HG03575 (cell line): ENCODE results near the gene HRH2.
"Not testable (repeated sequence)": the region's sequence is repeated elsewhere in the genome, so short reads cannot be mapped to it uniquely, and the experiment has no call there.

Source experiments
- ATAC-seq: cut with Tn5 transposase; IDR thresholded peaks from one replicate; pipeline ENCODE4 v1.9.1; 2021; ENCODE audit not compliant: unreplicated experiment, insufficient number of reproducible peaks, low FRiP score; ENCODE audit errors: extremely low read depth

Gene HRH2

DNA sequence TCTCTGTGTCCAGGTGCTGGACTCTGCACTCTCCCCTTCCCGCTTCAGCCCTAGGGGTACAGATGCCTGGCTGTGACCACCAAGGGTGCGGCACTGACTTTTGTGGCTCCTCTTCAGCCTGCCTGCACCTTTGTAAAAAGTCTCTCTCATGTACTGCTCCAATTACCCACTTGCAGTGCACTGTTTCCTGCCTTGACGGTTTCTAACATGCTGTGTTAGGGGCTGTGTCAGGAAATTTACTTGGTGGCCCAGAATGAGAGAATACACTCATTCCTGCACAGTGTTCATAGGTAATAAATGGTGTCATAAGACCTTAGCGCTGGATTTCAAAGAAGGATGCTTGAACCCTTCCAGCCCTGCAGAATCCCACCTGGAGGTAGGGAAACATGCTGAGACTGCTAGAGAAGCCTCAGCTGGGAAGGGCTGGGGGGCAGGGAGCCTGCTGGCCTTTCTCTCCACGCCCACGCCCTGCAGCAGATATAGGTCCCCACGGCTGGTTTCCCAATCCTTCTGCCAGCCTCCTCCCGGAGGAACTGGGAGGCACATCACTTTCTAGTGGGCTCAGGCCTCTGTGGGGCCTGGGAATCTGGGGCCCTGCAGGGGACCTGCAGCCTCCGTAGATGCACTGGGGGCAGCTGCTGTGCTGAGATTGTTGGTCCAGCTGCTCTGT, 17.6 kb upstream of the HRH2 start:
- ATAC-seq: no peak

DNA sequence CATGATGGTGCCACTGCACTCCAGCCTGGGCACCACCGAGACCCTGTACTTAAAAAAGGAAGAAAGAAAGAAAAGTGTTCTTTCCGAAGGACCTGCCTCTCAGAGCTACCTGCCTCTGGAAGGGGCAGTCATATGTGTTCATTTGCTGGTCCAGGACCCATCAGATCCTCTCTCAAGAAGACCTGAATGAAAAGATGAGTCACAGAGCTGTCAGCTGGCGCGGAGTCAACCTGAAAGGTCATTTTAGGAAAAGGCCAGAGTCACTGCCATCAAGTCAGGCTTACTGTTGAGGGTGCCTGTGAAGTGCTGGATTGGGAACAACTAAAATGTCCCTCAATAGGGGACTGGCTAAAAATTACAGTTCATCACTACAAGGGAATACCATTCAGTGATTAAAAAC, 14.9 kb upstream of the HRH2 start:
- no peak for ATAC-seq

DNA sequence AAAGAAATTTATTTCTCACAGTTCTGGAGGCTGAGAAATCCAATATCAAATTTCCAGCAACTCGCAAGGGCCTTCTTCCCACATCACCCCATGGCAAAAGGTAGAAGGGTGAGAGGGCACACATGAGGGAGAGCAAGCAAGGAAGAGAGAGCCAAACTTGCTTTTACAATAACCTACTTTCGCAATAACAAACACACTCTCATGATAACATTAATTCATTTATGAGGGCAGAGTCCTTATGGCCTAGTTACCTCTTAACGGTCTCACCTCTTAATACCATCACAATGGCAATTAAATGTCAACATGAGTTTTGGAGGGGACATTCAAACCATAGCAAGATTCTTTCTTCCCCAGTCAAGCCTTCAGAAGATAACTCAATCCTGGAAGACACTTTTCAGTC, 11.6 kb upstream of the HRH2 start:
- ATAC-seq: no peak

DNA sequence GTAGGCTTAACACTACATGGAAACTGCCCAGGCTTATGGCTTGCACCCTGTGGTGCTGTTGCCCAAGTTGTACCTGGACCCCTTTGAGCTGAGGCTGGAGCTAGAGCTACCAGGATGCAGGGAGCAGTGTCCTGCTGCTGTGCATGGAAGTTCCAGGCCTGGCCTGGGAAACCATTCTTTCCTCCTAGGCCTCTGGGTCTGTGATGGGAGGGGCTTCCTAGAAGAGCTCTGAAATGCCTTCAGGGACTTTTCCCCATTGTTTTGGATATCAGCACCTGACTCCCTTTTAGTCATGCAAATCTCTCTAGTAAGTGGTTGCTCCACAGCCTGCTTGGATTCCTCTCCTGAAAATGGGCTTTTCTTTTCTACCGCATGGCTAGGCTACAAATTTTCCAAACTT, 7.9 kb upstream of the HRH2 start:
- ATAC-seq: no peak

DNA sequence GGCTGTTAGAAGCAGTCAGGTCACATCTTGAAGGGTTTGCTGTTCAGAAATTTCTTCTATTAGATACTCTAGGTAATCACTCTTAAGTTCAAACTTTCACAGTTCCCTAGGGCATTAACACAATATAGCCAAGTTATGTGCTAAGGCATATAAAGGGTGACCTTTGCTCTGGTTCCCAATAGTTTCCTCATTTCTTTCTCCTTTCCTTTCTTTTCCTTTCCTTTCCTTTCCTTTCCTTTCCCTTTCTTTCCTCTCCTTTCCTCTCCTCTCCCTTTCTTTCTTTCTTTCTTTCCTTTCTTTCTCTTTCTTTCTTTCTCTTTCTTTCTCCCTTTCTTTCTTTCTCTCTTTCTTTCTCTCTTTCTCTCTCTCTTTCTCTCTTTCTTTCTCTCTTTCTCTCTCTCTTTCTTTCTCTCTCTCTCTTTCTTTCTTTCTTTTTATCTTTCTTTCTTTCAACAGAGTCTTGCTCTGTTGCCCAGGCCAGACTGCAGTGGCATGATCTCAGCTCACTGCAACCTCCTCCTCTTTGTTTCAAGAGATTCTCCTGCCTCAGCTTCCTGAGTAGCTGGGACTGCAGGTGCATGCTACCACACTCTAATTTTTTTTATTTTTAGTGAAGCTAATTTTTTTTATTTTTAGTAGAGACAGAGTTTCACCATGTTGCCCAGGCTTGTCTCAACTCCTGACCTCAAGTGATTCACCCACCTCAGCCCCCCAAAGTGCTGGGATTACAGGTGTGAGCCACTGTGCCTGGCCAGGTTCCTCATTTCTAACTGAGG, 7.3 kb upstream of the HRH2 start:
- not testable (repeated sequence) for ATAC-seq

DNA sequence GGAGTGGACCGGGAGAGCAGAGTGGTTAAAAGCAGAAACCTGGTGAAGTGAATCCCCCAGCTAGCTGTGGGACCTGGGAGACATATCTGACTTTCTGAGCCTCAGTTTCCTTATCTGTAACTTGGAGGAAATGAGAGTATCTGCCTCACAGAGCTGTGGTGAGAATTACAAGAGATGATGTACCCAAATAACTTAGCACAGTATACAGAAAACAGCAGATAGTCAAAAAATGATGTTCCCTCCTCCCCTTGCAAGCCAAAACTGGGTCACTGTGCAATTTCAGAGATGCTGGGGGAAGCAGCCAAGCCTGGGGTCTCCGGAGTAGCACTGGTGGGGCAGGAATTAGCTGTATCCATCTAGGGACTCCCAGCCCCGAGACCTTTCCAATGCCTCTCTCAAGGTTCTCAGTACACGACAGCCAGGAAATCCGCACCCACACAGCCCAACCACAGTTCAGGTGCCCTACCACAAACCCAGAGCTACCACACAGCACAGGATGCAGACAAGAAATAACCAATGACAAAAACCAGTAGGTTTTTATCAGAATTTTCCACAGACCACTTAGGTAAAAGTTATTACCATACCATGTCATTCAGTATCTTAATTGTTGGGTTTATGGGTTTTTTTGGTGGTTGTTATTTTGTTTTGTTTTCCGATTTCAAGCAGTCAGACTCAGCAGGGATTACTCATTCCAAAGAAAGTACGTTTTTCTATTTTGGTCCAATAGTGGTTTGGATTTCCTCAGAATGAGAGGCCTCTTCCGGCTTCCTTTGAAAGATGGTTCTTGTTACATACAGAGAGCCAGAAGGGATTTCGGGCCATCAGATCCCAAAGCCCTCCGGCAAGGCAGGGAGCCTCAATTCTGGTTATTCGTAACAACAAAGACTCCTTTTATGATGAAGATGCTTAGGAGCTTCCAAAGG, 4.9 kb upstream of the HRH2 start:
- ATAC-seq: no peak

DNA sequence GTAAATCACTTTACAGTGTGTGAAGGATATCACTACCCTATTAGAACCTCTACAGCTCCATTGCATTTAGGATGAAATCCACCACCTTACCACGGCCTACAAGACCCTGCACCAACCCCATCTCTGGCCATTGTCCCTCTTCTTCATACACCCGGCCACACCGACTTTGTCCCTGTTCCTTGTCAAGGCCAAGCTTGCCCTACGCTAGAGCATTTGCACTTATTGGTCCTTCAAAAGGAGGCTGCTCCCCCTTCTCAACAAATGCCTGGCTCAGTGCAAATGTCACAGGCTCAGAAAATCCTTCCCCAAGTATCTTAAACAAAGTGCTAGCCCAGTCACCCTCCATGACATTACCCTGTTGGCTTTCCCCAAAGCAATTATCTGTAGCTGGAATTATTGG, 4.1 kb upstream of the HRH2 start:
- no peak for ATAC-seq

DNA sequence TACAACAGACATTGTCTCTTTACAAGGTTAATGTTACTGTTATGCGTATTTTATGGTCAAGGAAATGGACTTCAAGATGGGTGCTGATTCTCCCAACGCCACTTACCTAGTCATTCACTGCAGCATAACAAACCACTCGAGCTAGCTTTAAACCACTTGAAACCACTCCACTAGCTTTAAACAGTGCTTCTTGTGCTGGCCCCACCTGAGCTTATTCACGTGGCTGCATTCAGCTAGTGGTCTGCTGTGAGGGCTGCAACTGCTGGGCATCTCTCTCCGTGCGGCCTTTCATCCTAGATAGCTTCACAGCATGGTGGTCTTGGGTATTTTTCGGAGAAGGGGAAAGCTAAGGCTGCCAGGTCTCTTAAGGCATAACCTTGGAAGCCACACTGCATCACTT, 3.5 kb upstream of the HRH2 start:
- no peak for ATAC-seq

DNA sequence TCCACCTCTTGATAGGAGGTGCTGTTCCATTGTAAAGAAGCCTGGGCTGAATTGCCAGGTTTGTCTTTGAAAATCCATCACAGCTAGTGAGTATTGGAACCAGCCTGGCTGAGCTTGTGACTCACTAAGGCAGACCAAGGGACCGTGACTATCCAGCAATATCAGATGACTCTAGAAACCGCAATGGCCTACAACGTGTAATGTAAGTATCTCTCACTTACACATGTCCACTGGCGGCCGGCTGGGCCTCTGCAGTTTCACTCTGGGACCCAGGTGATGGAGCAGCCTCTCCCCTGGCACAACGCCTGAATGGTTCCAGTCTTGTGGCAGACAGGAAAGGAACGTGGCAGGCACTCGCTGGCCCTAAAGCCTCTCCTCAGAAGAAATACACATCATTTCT, 3.1 kb upstream of the HRH2 start:
- no peak for ATAC-seq

DNA sequence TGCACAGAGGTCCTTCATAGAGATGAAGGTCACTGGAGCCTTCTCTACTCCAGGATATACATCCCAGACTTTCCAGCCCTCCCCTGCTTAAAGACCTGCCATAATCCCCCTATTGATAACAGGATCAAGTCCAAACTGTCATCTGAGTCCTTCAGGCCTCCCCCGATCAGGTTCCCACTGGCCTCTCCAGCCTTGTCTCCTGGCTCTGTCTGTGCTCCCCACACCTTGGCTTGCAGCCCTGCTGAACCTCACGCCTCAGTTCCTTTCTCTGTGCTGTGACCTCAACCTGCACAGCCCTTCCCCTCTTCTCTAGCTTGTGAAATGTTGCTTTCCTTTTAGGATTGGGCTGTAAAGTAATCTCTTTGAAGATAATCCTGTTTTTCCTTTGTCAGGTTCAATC, 2.5 kb upstream of the HRH2 start:
- no peak for ATAC-seq

DNA sequence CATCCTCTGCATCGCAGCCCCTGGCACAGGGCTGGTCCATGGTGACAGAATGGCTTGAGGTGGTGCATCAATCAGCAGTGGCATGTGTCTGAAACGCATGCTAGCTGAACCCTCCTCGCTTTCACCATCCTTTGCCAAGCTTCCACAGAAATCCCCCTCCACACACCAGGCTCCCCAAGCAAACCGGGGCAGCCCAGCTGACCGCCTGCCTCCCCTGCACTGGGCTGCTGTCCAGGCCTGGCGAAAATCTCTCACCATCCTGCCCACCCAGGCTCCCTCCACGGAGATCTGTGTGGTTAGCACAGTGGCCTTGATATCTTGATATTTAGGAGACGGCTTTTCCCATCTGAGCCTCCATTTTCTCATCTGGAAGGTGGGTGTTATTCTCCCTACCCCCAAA, 905 bp upstream of the HRH2 start:
- no peak for ATAC-seq

DNA sequence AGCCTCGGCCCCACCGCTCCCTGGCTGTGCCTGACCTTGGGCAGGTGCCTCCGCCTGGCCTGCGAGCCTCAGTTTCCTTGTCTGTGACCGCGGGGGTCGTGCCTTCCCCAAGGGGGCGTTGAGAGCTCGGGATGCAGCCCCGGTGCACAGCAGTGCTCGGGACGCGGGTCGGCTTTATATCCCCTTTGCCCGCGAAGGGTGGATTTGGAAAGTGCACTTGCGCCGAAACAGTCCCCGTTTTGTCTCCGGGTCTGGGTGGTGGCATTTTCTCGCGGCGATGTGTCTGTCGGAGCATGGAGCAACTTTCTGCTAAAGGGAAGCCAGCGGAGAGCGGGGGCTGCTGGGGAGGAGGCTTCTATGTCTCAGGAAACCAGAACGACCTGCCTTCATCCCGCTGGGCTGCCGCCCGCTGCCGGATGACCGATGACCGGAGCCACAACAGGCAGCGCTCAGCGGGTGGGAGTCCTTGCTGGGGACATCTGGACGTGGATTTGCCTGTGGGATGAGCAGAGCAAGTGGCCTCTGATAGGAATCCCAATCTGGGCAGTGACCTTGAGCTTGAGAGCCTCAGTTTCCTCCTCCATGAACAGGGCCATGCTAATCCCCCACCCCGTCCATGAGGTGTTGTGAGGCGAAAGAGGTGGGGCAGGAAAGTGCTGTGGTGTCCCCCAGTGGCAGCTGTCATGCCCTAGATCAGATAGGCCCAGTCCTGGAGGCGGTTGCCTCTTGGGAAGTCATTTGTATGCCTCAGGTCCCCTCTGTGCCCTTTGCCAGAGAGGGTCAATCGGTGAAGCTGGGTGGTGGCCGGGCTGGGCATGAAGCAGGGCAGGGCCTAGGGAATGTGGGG, 651 bp downstream of the HRH2 start:
- ATAC-seq: no peak

DNA sequence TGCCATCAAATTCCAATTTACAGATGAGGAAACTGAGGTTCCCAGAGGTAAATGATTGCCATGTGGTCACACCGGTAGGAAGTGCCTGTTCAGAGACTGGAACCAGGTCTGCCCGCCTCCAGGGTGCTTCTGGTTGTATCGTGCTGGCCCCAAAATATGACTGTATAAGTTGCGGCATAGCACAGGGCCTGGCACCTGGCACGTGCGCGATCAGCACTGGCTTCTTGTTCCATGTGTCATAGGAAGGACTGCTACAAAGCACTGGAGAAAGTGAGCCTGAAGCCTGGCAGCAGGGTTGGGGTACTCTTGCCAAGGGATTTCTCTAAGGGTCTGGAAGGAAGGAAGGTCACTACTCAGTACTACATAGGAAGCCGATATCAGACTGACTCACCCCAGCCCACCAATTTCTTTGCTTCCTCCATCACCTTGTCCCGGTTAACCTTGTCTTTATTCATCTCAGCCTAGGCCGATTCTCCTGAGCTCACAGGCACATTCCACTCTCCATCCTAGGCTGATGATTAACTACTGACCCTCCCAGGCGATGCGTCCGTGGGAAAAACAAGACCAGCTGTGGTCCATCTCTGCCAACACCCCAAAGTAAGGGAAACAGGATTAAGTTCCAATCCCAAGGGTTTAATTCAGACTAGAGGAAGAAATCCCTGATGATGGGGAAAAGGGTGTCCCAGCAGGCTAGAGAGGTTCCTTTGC, 1.8 kb downstream of the HRH2 start:
- ATAC-seq: no peak

DNA sequence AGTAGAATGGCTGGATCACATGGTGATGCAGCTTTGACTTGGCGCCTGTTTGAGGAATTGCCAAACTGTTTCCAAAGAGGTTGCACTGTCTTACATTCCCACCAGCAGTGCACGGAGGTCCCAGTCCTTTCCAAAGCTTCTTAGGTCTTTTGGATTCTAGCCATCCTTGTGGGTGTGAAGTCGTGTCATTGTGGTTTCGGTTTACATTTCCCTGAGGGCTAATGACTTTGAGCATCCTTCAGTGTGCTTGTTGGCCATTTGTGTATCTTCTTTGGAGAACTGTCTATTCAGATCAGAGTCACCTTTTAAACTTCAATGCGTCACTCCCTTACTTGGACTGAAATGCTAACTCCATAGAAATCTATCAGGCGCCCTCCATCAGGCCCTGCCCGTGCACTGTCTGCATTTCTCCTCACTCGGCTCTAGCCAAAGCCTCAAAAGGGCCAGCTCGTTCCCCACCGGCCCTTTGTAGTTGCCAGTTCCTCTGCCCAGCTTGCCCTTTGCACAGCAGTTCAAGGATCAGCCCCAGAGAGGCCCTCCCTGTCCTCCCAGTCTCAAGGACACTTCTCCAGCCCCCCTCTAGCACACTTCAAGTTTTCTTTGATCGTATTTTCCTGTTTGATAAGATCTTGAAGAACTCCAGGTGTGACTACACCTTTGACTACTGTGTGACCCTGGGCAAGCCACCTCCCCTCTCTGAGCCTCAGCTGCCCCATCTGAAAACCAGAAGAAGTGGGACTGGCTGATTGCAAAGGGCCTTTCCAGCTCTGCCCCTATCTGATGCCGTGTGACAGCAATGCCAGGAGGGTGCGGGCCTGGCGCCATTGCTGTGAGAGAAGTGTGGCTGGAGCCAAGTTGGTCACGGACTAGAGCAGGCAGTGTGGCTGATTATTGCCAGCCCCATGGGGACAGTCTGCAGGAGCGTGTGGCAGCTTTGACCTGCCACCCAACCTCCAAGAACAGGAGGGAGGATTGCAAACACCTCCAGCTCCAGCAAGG, 5.6 kb downstream of the HRH2 start:
- ATAC-seq: no peak

DNA sequence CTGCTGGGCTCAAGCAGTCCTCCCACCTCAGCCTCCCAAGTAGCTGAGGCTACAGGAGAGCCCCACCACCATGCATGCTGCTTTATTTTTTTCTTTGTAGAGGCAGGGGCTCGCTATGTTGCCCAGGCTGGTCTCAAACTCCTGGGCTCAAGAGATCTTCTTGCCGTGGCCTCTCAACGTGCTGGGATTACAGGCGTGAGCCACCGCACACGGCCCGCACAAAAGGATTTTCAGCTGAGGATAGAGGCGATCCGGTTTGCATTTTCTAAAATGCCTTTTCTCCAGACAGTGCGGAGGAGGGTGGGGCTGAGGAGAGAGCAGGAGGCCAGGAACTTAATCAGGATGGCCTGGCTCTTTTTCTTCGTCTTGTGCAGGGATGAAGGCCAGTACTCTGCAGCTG, 6.9 kb downstream of the HRH2 start:
- no peak for ATAC-seq

DNA sequence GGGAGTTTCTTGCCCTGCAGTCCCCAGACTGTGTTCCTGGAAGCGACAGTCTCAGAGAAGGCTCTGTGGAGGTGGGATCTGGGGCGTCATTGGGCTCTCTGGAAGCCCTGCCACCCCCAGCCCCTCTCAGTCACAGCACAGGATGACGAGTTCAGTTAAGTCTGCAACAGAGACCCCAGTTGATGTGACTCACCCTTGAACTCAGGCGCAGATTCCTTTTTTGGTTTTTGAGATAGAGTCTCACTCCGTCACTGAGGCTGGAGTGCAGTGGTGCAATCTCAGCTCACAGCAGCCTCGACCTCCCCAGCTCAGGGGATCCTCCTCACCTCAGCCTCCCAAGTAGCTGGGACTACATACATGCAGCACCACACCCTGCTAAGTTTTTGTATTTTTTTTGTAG, 8.3 kb downstream of the HRH2 start:
- ATAC-seq: no peak

DNA sequence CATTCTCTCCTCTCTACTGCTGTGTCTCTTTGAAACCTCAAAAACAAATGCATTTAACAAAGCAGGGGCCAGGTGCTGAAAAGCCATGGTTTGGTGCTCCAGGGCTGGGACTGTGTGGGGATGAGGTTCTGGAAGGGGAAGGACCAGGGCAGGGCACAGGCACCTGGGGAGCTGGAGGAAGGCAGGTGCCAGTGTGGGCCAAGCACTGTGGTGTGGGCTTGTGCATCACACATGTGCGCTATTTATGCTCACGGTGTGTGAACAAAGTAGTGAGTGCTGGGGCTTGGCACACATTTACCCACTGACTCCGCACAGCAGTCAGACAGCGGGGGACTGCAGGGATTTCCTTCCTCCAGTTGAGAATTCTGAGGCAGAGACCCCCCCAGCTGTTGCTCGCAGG, 10.1 kb downstream of the HRH2 start:
- ATAC-seq: no peak
